ENCODE data around the gene CASKIN2. TPM values are rescaled to one million over a fixed set of nuclear protein-coding genes. Genes with fewer than 3 reads are reported as not detected.
A peak's percentile ranks its signal among the peaks of the same experiment; 100 is the strongest.

CASKIN2 gene
- total RNA-seq, 6 donors from 2014 or later, result 24.1 to 113 (median 48.5) TPM

- peak in 1 of 2 donors; percentile 35 for ATAC-seq (ENCODE audit: low FRiP score in 2 of 2)
These were observed 39.1 kb downstream of the CASKIN2 start for GRCh38 chr17:75476271-75476671.

GRCh38 chr17:75475851-75476250, 39.5 kb downstream of the CASKIN2 start:
- Histone ChIP-seq H3K27ac (peak overlapping the region; percentile 25 to 77 (median 56)), H3K27me3 (no peaks in the 10 kb centered on the region), H3K9me3 (no peaks in the 10 kb centered on the region), H3K4me3 (no peak overlapping the region), H3K36me3 (peaks cover 7 to 29% (median 17%) of the 10 kb centered on the region in 4 donors), H3K4me1 (peaks cover 22 to 38% (median 33%) of the 10 kb centered on the region in 4 donors)
- WGBS, 2 donors, result 41 to 63% methylated on average over 3 of the region's 3 CpGs
- ATAC-seq (ENCODE audit: low FRiP score in 2 of 2) (no peak), DNase-seq (no peak)
- TF ChIP-seq POLR2AphosphoS5 (IDR thresholded peaks at IDR 0.05) (no peak), POLR2A (IDR thresholded peaks at IDR 0.05) (no peak), EP300 (IDR thresholded peaks at IDR 0.05) (no peak)
- TF ChIP-seq, protein P1, sequence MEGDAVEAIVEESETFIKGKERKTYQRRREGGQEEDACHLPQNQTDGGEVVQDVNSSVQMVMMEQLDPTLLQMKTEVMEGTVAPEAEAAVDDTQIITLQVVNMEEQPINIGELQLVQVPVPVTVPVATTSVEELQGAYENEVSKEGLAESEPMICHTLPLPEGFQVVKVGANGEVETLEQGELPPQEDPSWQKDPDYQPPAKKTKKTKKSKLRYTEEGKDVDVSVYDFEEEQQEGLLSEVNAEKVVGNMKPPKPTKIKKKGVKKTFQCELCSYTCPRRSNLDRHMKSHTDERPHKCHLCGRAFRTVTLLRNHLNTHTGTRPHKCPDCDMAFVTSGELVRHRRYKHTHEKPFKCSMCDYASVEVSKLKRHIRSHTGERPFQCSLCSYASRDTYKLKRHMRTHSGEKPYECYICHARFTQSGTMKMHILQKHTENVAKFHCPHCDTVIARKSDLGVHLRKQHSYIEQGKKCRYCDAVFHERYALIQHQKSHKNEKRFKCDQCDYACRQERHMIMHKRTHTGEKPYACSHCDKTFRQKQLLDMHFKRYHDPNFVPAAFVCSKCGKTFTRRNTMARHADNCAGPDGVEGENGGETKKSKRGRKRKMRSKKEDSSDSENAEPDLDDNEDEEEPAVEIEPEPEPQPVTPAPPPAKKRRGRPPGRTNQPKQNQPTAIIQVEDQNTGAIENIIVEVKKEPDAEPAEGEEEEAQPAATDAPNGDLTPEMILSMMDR (IDR thresholded peaks at IDR 0.05), result no peak

More at GRCh38 chr17:75476271-75476671, 39.1 kb downstream of the CASKIN2 start:
- H3K27me3 ChIP-seq, result no peaks in the 10 kb centered on the region
- H3K4me1 ChIP-seq, result peaks cover 27 to 43% (median 37%) of the 10 kb centered on the region in 4 donors
- peaks cover 7 to 29% (median 17%) of the 10 kb centered on the region in 4 donors for H3K36me3 ChIP-seq
- H3K9me3 ChIP-seq, result no peaks in the 10 kb centered on the region
- DNase-seq, result no peak
- no peak for TF ChIP-seq POLR2A (IDR thresholded peaks at IDR 0.05)
- TF ChIP-seq, protein P1 (IDR thresholded peaks at IDR 0.05), result no peak
- no peak for TF ChIP-seq EP300 (IDR thresholded peaks at IDR 0.05)
- TF ChIP-seq POLR2AphosphoS5 (IDR thresholded peaks at IDR 0.05), result no peak
- H3K27ac ChIP-seq, result peak overlapping the region; percentile 23 to 77 (median 56)
- WGBS, 2 donors, result 45 to 53% methylated on average over 8 of the region's 8 CpGs
- no peak overlapping the region for H3K4me3 ChIP-seq

- H3K27ac ChIP-seq, result peak overlapping the region; percentile 7 to 77 (median 48)
- no peaks in the 10 kb centered on the region for H3K27me3 ChIP-seq
- WGBS, 2 donors, result 71 to 72% methylated on average over 6 to 9 of the region's 13 CpGs
- DNase-seq, result no peak
- no peak overlapping the region for H3K4me3 ChIP-seq
- H3K36me3 ChIP-seq, result peaks cover 7 to 29% (median 17%) of the 10 kb centered on the region in 4 donors
- H3K4me1 ChIP-seq, result peaks cover 19 to 34% (median 29%) of the 10 kb centered on the region in 4 donors
- no peak for ATAC-seq (ENCODE audit: low FRiP score in 2 of 2)
- TF ChIP-seq POLR2A (IDR thresholded peaks at IDR 0.05) (no peak), POLR2AphosphoS5 (IDR thresholded peaks at IDR 0.05) (no peak), EP300 (IDR thresholded peaks at IDR 0.05) (no peak)
- TF ChIP-seq, protein P1 (IDR thresholded peaks at IDR 0.05), result no peak
- no peaks in the 10 kb centered on the region for H3K9me3 ChIP-seq
These were observed 40.0 kb downstream of the CASKIN2 start for GRCh38 chr17:75475144-75475835.

GRCh38 chr17:75474736-75475135, 40.6 kb downstream of the CASKIN2 start:
- H3K27me3 ChIP-seq, result no peaks in the 10 kb centered on the region
- no peaks in the 10 kb centered on the region for H3K9me3 ChIP-seq
- peaks cover 7 to 26% (median 17%) of the 10 kb centered on the region in 4 donors for H3K36me3 ChIP-seq
- TF ChIP-seq POLR2A (IDR thresholded peaks at IDR 0.05) (no peak), EP300 (IDR thresholded peaks at IDR 0.05) (no peak), POLR2AphosphoS5 (IDR thresholded peaks at IDR 0.05) (no peak)
- TF ChIP-seq, protein P1 (IDR thresholded peaks at IDR 0.05), result no peak
- H3K4me3 ChIP-seq, result no peak overlapping the region
- H3K4me1 ChIP-seq, result peaks cover 19 to 31% (median 28%) of the 10 kb centered on the region in 4 donors
- DNase-seq, result no peak
- ATAC-seq (ENCODE audit: low FRiP score in 2 of 2), result no peak
- 81 to 95% methylated on average over 5 to 6 of the region's 6 CpGs for WGBS, 2 donors
- H3K27ac ChIP-seq, result peak overlapping the region; percentile 7 to 77 (median 48)

All from upper lobe of left lung (tissue), 6 donors.